ENCODE measurements around the gene PROM1. TPM values are rescaled to one million over a fixed set of nuclear protein-coding genes. Genes with fewer than 3 reads are reported as not detected.
A peak's percentile ranks its signal among the peaks of the same experiment; 100 is the strongest.

Gene PROM1
- polyA plus RNA-seq, 2 of the 4 experiments (the other 2 are of a cell fraction), result 0.03 to 0.14 TPM

DNA sequence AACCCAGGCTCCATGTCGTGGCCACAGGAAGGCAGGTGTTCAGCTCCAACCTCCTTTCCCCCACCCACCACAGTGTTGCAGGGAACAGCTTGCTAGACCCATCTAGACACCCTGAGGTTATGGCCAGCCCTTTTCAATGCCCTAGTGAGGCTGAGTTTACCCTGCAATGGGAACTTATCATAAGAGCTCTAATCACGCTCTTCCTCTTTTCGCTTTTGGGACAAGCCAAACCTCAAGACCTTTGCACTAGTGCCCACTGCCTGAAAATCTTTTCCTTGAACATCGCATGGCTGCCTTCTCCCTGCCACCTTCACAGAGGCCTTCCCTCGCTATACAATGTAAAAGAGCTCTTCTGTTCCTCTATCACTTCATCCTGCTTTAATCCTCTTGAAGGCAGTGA, 118.5 kb downstream of the PROM1 start:
- TF ChIP-seq KDM5A (IDR thresholded peaks at IDR 0.05) (no peak), RAD21 (conservative IDR thresholded peaks at IDR 0.05 in 1 of 2, IDR thresholded peaks at IDR 0.05 in 1 of 2) (no peak), PHF8 (IDR thresholded peaks at IDR 0.05; ENCODE audit: borderline replicate concordance, low read depth) (no peak), FOSL2 (IDR thresholded peaks at IDR 0.05) (no peak), FOSL2 (CRISPR knock-in tag; IDR thresholded peaks at IDR 0.05) (no peak)
- TF ChIP-seq, protein P1, sequence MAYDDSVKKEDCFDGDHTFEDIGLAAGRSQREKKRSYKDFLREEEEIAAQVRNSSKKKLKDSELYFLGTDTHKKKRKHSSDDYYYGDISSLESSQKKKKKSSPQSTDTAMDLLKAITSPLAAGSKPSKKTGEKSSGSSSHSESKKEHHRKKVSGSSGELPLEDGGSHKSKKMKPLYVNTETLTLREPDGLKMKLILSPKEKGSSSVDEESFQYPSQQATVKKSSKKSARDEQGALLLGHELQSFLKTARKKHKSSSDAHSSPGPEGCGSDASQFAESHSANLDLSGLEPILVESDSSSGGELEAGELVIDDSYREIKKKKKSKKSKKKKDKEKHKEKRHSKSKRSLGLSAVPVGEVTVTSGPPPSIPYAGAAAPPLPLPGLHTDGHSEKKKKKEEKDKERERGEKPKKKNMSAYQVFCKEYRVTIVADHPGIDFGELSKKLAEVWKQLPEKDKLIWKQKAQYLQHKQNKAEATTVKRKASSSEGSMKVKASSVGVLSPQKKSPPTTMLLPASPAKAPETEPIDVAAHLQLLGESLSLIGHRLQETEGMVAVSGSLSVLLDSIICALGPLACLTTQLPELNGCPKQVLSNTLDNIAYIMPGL (CRISPR knock-in tag; IDR thresholded peaks at IDR 0.05; ENCODE audit: borderline replicate concordance), result no peak
- FAIRE-seq, result no peak
- ChIA-PET POLR2A (no interaction called here), CTCF (interaction anchor here (0.9 to 6.5 kb wide), 5 partner anchors 9 to 299 kb away, joined by 3 to 58 read pairs (median 9); no protein-coding TSS in a partner anchor)
- H3K27ac ChIP-seq, result no peak overlapping the region
- WGBS (ENCODE audit: missing lambda C conversion rate), result 79% methylated on average over 4 of the region's 5 CpGs
- H3K4me2 ChIP-seq, result no peak overlapping the region
- no peak for ATAC-seq
- H3K4me1 ChIP-seq, result no peaks in the 10 kb centered on the region
- no peak for DNase-seq (ENCODE audit: low read depth in 1 of 2, low spot score in 1 of 2)
- H3K4me3 ChIP-seq, result no peak overlapping the region
- 0 out of 3 replicates have a peak, but pooled peaks cover 3% of the 10 kb centered on the region for H3K9me3 ChIP-seq

DNA sequence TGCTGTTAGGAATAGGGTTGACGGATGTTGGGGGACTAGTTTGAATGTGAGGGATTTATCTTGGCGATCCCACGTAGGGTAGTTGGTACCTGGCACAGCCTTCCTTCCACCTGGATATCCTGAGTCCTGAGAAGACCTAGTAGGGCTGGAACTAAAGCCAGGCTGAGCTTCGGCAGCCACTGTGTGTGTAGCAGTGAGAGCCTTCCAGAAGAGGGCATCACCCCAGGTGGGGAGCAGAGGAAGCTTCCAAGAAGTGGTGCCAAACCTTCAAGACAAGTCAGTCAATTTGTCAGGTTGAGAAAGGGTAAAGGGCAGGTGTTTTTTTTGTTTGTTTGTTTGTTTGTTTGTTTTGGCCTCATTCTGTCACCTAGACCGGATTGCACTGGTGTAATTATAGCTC, 119.7 kb downstream of the PROM1 start:
- ChIA-PET POLR2A (no interaction called here), CTCF (interaction anchor here (0.7 to 6.5 kb wide), 9 partner anchors 8 to 301 kb away, joined by 3 to 58 read pairs (median 7); no protein-coding TSS in a partner anchor)
- ATAC-seq (peak; percentile 54 to 76; a peak in 4 of 6 replicates), FAIRE-seq (no peak), DNase-seq (ENCODE audit: low read depth in 1 of 2, low spot score in 1 of 2) (no peak)
- Histone ChIP-seq H3K4me3 (no peak overlapping the region), H3K4me1 (no peaks in the 10 kb centered on the region), H3K9me3 (0 out of 3 replicates have a peak, but pooled peaks cover 3% of the 10 kb centered on the region), H3K4me2 (no peak overlapping the region), H3K27ac (no peak overlapping the region)
- no peak for TF ChIP-seq EHF (CRISPR knock-in tag; IDR thresholded peaks at IDR 0.05)
- TF ChIP-seq MAFK (IDR thresholded peaks at IDR 0.05; ENCODE audit: partially characterized antibody), result no peak
- no peak for TF ChIP-seq NFE2L2 (conservative IDR thresholded peaks at IDR 0.05; ENCODE audit: low read length)
- TF ChIP-seq, protein P2, sequence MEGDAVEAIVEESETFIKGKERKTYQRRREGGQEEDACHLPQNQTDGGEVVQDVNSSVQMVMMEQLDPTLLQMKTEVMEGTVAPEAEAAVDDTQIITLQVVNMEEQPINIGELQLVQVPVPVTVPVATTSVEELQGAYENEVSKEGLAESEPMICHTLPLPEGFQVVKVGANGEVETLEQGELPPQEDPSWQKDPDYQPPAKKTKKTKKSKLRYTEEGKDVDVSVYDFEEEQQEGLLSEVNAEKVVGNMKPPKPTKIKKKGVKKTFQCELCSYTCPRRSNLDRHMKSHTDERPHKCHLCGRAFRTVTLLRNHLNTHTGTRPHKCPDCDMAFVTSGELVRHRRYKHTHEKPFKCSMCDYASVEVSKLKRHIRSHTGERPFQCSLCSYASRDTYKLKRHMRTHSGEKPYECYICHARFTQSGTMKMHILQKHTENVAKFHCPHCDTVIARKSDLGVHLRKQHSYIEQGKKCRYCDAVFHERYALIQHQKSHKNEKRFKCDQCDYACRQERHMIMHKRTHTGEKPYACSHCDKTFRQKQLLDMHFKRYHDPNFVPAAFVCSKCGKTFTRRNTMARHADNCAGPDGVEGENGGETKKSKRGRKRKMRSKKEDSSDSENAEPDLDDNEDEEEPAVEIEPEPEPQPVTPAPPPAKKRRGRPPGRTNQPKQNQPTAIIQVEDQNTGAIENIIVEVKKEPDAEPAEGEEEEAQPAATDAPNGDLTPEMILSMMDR (IDR thresholded peaks at IDR 0.05), result 0 out of 3 replicates have a peak, but pooled peaks have one; percentile 5
- WGBS (ENCODE audit: missing lambda C conversion rate), result 62% methylated on average over 5 of the region's 5 CpGs

DNA sequence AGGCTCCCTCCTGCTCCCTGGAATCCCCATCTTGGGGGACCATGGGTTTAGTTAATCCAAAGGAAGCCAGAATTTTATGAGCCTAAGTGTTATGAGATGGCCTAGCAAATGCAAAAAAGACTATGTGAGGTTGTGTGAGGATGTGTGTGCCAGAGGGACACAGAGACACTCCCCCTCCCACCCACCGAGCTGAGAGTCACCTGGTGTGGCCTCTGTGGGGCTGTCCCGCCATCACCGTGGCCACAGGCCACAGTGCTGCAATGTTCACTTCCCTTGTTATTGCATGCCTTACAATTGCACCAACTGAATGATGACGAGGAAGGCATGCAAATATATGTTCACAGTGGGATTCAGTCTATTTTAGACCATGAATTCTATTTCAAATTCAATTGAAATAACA, 120.2 kb downstream of the PROM1 start:
- no peak for DNase-seq (ENCODE audit: low read depth in 1 of 2, low spot score in 1 of 2)
- H3K27ac ChIP-seq, result no peak overlapping the region
- ATAC-seq, result no peak; a peak in 2 of 6 replicates
- ChIA-PET POLR2A (no interaction called here), CTCF (interaction anchor here (0.6 to 6.5 kb wide), 12 partner anchors 9 to 301 kb away, joined by 3 to 58 read pairs (median 4); no protein-coding TSS in a partner anchor)
- no peak for FAIRE-seq
- no peak overlapping the region for H3K4me2 ChIP-seq
- WGBS (ENCODE audit: missing lambda C conversion rate), result 96% methylated on average over 4 of the region's 4 CpGs
- H3K4me3 ChIP-seq, result no peak overlapping the region
- H3K4me1 ChIP-seq, result no peaks in the 10 kb centered on the region
- TF ChIP-seq POLR2AphosphoS2 (conservative IDR thresholded peaks at IDR 0.05; ENCODE audit: low read length) (no peak), JUN (IDR thresholded peaks at IDR 0.05) (no peak), CHD4 (IDR thresholded peaks at IDR 0.05; ENCODE audit: borderline replicate concordance) (no peak), TFCP2L1 (CRISPR knock-in tag; IDR thresholded peaks at IDR 0.05) (no peak), JUNB (IDR thresholded peaks at IDR 0.05) (no peak), EP300 (IDR thresholded peaks at IDR 0.05) (no peak), FOSB (CRISPR knock-in tag; IDR thresholded peaks at IDR 0.05) (no peak), GATA3 (IDR thresholded peaks at IDR 0.05; ENCODE audit: borderline replicate concordance) (no peak), KDM1A (IDR thresholded peaks at IDR 0.05; ENCODE audit: low read depth) (no peak), ZFP36 (IDR thresholded peaks at IDR 0.05; ENCODE audit: borderline replicate concordance, partially characterized antibody) (no peak), HOXB13 (CRISPR knock-in tag; IDR thresholded peaks at IDR 0.05; ENCODE audit: low read depth) (no peak)
- 0 out of 3 replicates have a peak, but pooled peaks cover 3% of the 10 kb centered on the region for H3K9me3 ChIP-seq
